GM19238 (cell line): ENCODE data around the gene SPATA18.

Experiments
- DNase-seq: peaks from one replicate; pipeline ENCODE4 v3.0.0; 2011; ENCODE audit warnings: low spot score; ENCODE audit not compliant: insufficient read length

The SPATA18 gene

DNA sequence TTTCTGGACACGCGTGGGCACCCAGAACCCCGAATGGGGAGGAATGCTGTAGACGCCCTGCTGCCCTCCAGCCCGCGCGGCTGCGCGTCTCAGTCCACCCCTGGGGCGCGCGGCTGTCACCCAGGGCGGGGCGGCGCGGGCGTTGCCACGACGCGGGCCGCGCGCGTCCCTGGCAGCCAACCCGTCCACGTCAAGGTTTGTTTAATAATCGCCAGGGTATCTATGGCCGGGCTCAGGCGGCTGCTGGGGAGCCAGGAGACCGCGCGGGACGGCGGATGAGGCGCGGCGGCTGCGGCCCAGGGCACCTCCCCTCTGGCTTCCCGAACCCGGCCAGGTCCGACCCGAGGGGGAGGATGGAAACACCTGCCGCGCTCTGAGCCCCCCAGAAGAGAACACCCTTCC is at the start of gene SPATA18:
Gene SPATA18 (plus strand): TSS at position 92 of the 402 bp plus-strand sequence. CDS start 401 bp downstream, outside the sequence.
- DNase-seq, result no peak

GRCh38 chr4:52001616-52002015 is 49.5 kb upstream of the SPATA18 start:
- no peak for DNase-seq

- DNase-seq, result no peak
These were observed 46.7 kb upstream of the SPATA18 start for GRCh38 chr4:52004414-52004813.

GRCh38 chr4:52005604-52006273 is 45.4 kb upstream of the SPATA18 start:
- DNase-seq, result no peak

- DNase-seq, result no peak
These were observed 44.2 kb upstream of the SPATA18 start for GRCh38 chr4:52006887-52007286.

DNA sequence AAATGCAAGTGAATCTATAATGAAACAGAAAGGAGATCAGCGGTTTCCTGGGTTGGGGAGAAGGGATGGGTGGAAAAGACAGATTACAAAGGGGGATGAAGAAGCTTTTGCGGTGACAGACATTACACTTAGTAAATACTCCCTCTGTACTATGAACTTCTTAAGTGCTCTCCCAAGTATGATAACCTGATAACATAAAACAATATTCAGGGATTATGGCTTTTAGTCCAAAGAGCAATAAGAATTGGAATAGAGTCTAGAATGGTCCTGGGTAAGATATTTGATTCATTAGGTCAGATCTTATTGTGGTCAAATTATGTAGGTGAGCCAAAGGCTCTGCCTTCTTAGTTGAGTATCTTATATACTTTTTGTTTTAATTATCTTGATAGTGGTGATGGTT is 40.1 kb upstream of the SPATA18 start:
- no peak for DNase-seq

- DNase-seq, result no peak
These were observed 38.5 kb upstream of the SPATA18 start for GRCh38 chr4:52012651-52013050.

GRCh38 chr4:52014903-52015302 is 36.2 kb upstream of the SPATA18 start:
- no peak for DNase-seq

GRCh38 chr4:52015366-52015765 is 35.7 kb upstream of the SPATA18 start:
- DNase-seq, result no peak

DNA sequence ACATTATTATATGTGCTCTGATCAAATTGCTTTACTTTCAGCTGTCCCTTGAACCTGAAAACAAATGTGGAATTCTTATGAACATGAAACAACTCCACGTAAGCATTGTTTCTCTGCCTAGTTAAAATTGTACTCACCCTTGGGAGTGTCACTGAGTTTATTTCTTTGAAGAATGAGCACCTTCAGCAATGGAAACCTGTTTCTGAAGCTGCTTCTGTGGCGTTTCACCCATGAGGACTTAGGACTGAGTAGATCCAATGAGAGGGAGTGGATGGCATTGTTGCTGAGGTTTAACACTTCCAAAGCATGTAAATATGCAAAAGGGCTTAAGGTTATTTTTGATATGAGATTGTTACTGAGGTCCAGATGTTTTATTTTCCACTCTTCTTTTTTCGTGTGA is 34.1 kb upstream of the SPATA18 start:
- no peak for DNase-seq

GRCh38 chr4:52017814-52018213 is 33.3 kb upstream of the SPATA18 start:
- no peak for DNase-seq

DNA sequence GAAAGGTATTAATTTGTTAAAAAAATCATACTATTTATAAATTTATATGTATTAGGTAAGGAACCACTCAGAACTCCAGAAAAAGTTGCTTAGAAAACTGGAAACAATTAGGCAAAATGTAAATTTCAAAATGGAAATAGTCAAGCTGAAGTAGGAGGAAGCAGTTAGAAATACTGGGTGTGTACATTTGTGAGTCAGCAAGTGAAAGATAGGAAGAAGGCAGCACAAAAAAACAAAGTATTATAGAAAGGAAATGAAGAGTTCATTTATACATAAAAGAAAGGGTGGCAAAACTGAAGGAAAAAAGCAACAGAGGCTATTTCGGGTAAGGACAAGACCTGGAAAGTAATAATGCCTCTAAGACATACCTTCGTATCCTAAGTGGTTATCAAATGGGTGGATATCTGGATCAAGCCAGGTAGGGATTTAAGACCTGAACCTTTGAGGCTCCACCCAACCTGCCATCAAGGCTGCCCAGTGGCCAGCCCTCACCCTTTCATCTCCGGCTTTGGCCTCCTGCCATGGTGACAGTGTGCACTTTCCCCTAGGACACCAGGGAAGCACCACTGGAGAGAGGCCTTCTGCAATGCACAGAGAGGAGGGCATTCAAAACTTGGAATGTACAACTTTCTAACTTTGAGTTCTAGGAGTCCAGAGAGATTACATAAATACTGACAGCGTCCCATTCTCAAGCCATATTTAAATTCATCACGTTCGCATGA is 31.0 kb upstream of the SPATA18 start, which contains the start of gene LRRC66:
Gene LRRC66 (minus strand): TSS at position 428 of the 722 bp plus-strand sequence. CDS start 2,750 bp downstream, outside the sequence.
- DNase-seq, result no peak

- DNase-seq, result no peak
These were observed 22.1 kb upstream of the SPATA18 start for GRCh38 chr4:52028970-52029369.

GRCh38 chr4:52032005-52032404 is 19.1 kb upstream of the SPATA18 start:
- DNase-seq, result no peak

- no peak for DNase-seq
These were observed 15.9 kb upstream of the SPATA18 start for GRCh38 chr4:52035190-52035589.

GRCh38 chr4:52036886-52037530 is 14.1 kb upstream of the SPATA18 start:
- DNase-seq, result no peak

DNA sequence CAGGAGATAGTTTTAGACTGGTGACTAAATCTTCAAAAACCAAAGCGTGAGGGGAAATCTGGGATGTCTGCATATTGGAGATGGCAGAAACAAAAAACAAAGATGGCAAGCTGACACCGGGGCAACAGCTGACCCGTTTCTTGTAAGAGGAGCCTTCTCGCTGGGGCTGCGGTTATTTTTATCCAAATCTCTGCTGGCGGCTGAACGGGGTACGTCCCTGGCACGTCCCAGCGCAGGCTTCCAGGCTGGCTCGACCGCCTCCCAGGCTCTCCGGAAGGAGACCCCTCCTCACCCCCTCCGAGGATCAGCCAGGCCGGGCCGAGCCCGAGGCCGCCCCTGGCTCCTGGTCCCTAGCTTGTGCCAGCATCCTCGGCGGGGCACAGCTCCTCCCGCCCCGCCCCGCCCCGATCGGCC is 13.4 kb upstream of the SPATA18 start:
- no peak for DNase-seq

DNA sequence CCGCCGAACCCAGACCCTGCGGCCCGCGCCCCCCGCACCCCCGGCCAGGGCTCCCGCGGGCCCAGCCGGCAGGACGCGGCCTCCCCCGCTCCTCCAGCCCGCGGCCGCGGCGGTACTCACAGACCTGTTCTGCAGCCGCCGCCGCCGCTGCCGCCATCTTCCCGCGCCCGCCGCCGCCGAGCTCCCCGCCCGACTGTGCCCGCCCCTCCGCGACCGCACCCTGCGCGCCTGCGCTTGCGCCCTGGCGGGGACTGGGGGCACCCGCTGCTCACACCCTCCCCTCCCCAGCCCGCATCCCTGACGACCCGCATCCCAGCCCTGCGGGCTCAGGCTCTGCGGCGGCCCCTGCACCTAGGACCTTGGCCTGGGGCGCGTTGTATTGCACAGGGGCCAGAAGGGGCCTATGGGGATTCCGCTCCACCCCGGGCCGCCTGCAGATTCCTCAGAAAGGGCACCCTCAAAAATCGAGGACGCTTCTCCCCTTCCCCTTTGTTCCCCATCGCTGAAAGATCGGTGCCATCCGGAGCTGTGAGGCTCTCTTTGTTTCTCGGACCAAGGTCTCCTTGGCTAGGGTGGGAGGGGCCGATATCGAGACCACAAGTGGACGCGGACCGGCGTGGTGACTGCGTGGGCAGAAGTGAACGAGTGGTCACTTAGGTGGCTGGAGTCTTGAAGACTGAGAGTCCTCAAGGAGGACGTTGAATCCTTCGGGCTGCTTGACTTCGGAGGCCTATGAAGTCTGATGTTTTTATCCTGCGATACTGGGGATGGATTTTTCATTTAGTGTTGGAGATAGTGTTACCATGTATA is 12.8 kb upstream of the SPATA18 start, which contains the start of gene SGCB:
Gene SGCB (minus strand): TSS at position 197 of the 810 bp plus-strand sequence. CDS start 40 bp downstream, at position 157.
- DNase-seq, result peak; percentile 59

DNA sequence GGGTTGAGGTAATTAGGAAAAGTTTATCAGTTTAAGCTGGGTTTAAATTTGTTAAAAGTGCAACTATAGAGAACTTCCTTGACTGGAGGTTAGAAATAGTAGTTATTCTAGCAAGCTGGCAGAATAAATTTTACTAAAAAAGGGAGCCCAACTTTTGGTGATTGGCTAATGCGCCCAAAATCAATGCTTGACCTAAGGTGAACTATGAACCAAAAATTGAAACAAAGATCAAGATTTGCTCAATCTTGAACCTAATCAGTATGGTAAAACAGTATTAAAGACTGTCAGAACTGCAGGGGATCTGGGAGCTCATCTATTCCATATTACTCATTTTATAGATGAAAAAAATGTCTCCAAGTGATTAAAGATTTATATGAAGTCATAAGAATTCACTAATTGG is 6.1 kb upstream of the SPATA18 start:
- no peak for DNase-seq

DNA sequence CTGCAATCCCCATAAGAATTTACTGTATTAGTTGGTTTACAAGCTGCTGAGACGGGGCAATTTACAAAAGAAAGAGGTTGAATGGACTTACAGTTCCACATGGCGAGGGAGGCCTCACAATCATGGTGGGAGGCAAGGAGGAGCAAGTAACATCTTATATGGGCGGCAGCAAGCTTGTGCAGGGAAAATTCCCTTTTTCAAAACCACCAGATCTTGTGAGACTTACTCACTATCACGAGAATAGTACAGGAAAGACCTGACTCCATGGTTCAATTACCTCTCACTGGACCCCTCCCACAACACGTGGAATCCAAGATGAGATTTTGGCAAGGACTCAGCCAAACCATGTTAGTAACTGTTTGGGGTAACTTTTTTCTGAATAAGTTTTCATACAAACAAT is 1.8 kb upstream of the SPATA18 start:
- no peak for DNase-seq
